ENCODE results near the gene PHF14. TPM values are rescaled to one million over a fixed set of nuclear protein-coding genes. Genes with fewer than 3 reads are reported as not detected.

Gene PHF14
- total RNA-seq, 4 donors from 2014 or later = 15.4 to 38.9 (median 35.6) TPM

DNA sequence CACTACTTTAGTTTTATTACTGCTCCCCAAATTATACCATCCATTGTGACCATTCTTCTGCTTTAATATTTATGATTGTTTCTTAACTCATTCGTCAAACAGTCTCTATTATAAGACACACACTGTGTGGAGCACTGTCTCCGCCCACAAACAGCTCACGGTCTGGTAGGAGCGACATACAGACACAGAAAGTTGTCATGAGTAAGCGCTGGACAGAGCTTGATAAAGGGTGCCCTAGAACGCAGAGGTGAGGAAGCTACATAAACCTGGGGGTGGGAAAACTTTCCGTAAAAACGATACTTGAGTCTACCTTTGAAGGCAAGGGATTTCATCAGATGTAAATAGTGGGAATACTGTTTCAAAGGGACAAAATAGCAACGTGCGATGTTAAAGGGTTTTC, 207.9 kb downstream of the PHF14 start:
- 68 to 78% methylated on average over 10 of the region's 10 CpGs for WGBS, 2 donors
- Histone ChIP-seq H3K9me3 (no peaks in the 10 kb centered on the region), H3K36me3 (no peaks in the 10 kb centered on the region), H3K27me3 (no peaks in the 10 kb centered on the region), H3K27ac (no peak overlapping the region), H3K4me3 (no peak overlapping the region), H3K4me1 (no peaks in the 10 kb centered on the region)
- no peak for DNase-seq
- no peak for TF ChIP-seq POLR2A (IDR thresholded peaks at IDR 0.05)
- TF ChIP-seq, protein P1, sequence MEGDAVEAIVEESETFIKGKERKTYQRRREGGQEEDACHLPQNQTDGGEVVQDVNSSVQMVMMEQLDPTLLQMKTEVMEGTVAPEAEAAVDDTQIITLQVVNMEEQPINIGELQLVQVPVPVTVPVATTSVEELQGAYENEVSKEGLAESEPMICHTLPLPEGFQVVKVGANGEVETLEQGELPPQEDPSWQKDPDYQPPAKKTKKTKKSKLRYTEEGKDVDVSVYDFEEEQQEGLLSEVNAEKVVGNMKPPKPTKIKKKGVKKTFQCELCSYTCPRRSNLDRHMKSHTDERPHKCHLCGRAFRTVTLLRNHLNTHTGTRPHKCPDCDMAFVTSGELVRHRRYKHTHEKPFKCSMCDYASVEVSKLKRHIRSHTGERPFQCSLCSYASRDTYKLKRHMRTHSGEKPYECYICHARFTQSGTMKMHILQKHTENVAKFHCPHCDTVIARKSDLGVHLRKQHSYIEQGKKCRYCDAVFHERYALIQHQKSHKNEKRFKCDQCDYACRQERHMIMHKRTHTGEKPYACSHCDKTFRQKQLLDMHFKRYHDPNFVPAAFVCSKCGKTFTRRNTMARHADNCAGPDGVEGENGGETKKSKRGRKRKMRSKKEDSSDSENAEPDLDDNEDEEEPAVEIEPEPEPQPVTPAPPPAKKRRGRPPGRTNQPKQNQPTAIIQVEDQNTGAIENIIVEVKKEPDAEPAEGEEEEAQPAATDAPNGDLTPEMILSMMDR (IDR thresholded peaks at IDR 0.05) = no peak
- intact Hi-C loops (cut with DNase I) = no loop called here

- WGBS, 2 donors = 44 to 100% methylated on average over 1 of the region's 1 CpG
- no peak for DNase-seq
- no peaks in the 10 kb centered on the region for H3K36me3 ChIP-seq
- no peaks in the 10 kb centered on the region for H3K27me3 ChIP-seq
- H3K27ac ChIP-seq = no peak overlapping the region
- H3K4me3 ChIP-seq = no peak overlapping the region
- no peaks in the 10 kb centered on the region for H3K9me3 ChIP-seq
- no peaks in the 10 kb centered on the region for H3K4me1 ChIP-seq
- intact Hi-C loops (cut with DNase I) = no loop called here
- TF ChIP-seq, protein P1 (IDR thresholded peaks at IDR 0.05) = no peak
- no peak for TF ChIP-seq POLR2A (IDR thresholded peaks at IDR 0.05)
Observed at GRCh38 chr7:11182736-11183135, 209.1 kb downstream of the PHF14 start.

DNA sequence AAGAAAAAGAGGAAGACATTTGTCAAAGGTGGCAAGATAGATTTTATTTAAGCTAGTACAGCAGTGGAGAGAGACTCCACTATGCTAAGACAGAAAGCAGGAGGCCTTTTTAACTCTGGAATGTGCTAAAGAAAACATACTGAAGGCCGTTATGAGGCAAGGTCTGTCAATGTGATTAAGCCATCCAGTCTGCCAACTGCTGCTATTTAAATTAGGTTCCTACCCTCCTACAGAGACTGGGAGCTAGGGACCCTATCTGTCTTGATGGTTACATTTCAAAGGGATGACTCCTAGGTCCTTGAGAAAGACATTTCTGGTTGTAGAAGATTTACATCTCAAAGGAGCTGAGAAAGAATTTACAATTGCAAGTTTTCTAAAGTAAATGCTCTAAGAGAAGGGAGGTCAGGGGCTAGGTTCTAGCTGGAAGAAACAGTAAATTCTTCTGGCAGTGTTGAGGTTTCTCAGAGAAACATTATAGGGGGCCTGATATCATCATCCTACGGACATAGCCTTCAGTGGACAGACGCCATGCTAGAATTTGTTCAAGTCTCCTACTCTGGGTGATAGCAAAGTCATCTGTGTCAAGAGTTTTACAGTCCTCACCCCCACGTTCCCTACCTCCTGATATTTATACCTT, 211.6 kb downstream of the PHF14 start:
- Histone ChIP-seq H3K27me3 (no peaks in the 10 kb centered on the region), H3K36me3 (no peaks in the 10 kb centered on the region), H3K4me3 (no peak overlapping the region), H3K4me1 (no peaks in the 10 kb centered on the region), H3K27ac (no peak overlapping the region), H3K9me3 (no peaks in the 10 kb centered on the region)
- no peak for TF ChIP-seq POLR2A (IDR thresholded peaks at IDR 0.05)
- TF ChIP-seq, protein P1 (IDR thresholded peaks at IDR 0.05) = no peak
- intact Hi-C loops (cut with DNase I) = no loop called here
- DNase-seq = no peak
- WGBS, 2 donors = 57 to 63% methylated on average over 4 of the region's 4 CpGs

- Histone ChIP-seq H3K36me3 (no peaks in the 10 kb centered on the region), H3K4me1 (peaks cover 0 to 11% (median 6%) of the 10 kb centered on the region in 3 donors), H3K27ac (no peak overlapping the region), H3K27me3 (no peaks in the 10 kb centered on the region), H3K4me3 (no peak overlapping the region), H3K9me3 (no peaks in the 10 kb centered on the region)
- no peak for TF ChIP-seq POLR2A (IDR thresholded peaks at IDR 0.05)
- TF ChIP-seq, protein P1 (IDR thresholded peaks at IDR 0.05) = no peak
- intact Hi-C loops (cut with DNase I) = no loop called here
- DNase-seq = no peak
- WGBS, 2 donors = 44 to 59% methylated on average over 8 of the region's 8 CpGs
Observed at GRCh38 chr7:11188529-11189310, 215.0 kb downstream of the PHF14 start.

DNA sequence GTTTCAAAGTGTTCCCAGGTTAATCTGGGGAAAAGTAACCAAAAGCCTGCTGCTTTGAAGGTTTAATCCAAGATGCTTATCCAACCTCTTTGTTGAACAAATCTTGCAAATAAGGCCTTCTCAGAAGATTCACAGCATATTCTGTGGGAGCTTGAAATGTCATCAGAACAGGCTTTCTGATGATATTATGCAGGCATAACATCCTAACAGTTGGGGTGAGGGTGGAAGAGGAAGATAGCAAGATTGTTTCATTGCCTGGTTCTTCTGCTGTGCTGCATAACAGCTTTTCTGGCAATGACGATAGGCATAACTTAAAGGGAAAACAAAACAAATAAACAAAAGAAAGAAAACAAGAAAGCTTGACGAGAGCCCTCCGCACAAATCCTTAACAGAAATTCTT, 217.4 kb downstream of the PHF14 start:
- no peak overlapping the region for H3K27ac ChIP-seq
- TF ChIP-seq, protein P1 (IDR thresholded peaks at IDR 0.05) = no peak
- no peak for TF ChIP-seq POLR2A (IDR thresholded peaks at IDR 0.05)
- no peaks in the 10 kb centered on the region for H3K27me3 ChIP-seq
- H3K36me3 ChIP-seq = no peaks in the 10 kb centered on the region
- H3K4me3 ChIP-seq = no peak overlapping the region
- 59 to 75% methylated on average over 3 of the region's 3 CpGs for WGBS, 2 donors
- H3K9me3 ChIP-seq = no peaks in the 10 kb centered on the region
- no peak for DNase-seq
- intact Hi-C loops (cut with DNase I) = no loop called here
- peaks cover 0 to 15% (median 10%) of the 10 kb centered on the region in 3 donors for H3K4me1 ChIP-seq

All from esophagus squamous epithelium (tissue), 5 donors.